Cortex of kidney (tissue), 1 donor: Measurements from ENCODE around the gene FAM24B.
"Not testable (repeated sequence)": the region's sequence is repeated elsewhere in the genome, so short reads cannot be mapped to it uniquely, and the experiment has no call there.

Source experiments
- DNase-seq: peaks from one replicate; lab custom pipeline; 2025; lab: John Stamatoyannopoulos, UW

Gene FAM24B

GRCh38 chr10:122858042-122858441 lies 21.3 kb downstream of the FAM24B start:
- not testable (repeated sequence) for DNase-seq

- DNase-seq, result no peak
Observed at GRCh38 chr10:122856902-122857301, 22.5 kb downstream of the FAM24B start.

- no peak for DNase-seq
Observed at GRCh38 chr10:122855745-122856144, 23.6 kb downstream of the FAM24B start.

- DNase-seq, result no peak
Observed at GRCh38 chr10:122854648-122855047, 24.7 kb downstream of the FAM24B start.

GRCh38 chr10:122853665-122854313 lies 25.6 kb downstream of the FAM24B start:
- DNase-seq, result no peak

- no peak for DNase-seq
Observed at GRCh38 chr10:122852261-122852660, 27.1 kb downstream of the FAM24B start.

- no peak for DNase-seq
Observed at GRCh38 chr10:122850705-122851640, 28.4 kb downstream of the FAM24B start.

GRCh38 chr10:122849900-122850605 lies 29.3 kb downstream of the FAM24B start:
- DNase-seq, result no peak

GRCh38 chr10:122849090-122849489 lies 30.3 kb downstream of the FAM24B start:
- no peak for DNase-seq

- no peak for DNase-seq
Observed at GRCh38 chr10:122847782-122848604, 31.4 kb downstream of the FAM24B start.

- no peak for DNase-seq
Observed at GRCh38 chr10:122845783-122846332, 33.5 kb downstream of the FAM24B start, which contains the start of gene CUZD1. TSS of gene CUZD1 (minus strand) at chr10:122845857. CDS start at chr10:122845843, 14 bp downstream.

GRCh38 chr10:122844146-122844545 lies 35.2 kb downstream of the FAM24B start:
- DNase-seq, result no peak

GRCh38 chr10:122841569-122841968 lies 37.8 kb downstream of the FAM24B start:
- DNase-seq, result no peak

GRCh38 chr10:122839505-122839904 lies 39.9 kb downstream of the FAM24B start:
- DNase-seq, result no peak

GRCh38 chr10:122838880-122839279 lies 40.5 kb downstream of the FAM24B start:
- DNase-seq, result no peak

- DNase-seq, result no peak
Observed at GRCh38 chr10:122835908-122836307, 43.5 kb downstream of the FAM24B start.

GRCh38 chr10:122830965-122831353 lies 48.4 kb downstream of the FAM24B start:
- no peak for DNase-seq

GRCh38 chr10:122830273-122830964 lies 49.0 kb downstream of the FAM24B start:
- DNase-seq, result no peak

GRCh38 chr10:122829454-122829853 lies 49.9 kb downstream of the FAM24B start:
- DNase-seq, result no peak

GRCh38 chr10:122828716-122829255 lies 50.6 kb downstream of the FAM24B start:
- no peak for DNase-seq
